ENCODE measurements around the gene FHL3.
A peak's percentile ranks its signal among the peaks of the same experiment; 100 is the strongest.

FHL3 gene

DNA sequence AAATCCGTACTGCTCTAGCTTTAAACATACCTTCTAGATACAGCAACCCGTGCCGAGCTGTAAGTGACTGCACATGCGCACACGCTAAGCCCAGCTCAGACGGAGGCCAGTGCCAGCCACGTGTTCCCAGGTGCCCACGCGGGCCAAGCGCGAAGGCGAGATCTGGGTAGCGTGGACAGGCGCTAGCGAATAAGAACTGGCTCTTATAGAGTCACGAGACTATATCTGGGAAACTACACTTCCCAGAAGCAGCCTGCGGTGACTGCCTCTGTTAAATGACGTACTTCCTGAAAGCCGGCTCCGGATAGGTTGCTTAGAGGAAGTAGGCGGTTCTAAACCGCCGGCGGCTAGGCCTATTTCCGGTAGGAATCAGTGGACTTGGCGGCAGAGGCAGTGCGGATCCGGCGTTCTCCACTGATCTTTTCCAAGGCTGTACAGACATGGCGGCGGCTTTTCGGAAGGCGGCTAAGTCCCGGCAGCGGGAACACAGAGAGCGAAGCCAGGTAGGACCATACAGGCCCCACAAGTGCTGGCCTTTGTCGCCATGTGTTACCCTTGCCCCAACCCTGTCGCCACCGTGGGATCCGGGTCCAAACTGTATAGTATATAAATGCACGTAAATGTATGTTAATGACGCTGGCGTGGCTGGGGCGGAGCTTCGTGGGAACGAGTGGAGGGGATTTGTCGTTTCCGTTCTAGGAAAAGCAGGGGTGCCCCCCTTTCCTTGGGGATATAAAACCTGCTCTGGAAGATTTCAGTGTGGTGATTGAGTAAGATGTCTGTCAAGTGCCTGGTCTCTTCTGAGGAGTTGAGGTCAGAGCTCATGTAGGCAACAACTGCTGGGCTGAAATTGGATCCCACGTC lies 7.3 kb upstream of the FHL3 start, which contains the start of gene UTP11:
TSS of gene UTP11 (plus strand) at position 372 of the 864 bp plus-strand sequence. CDS start at position 441, 69 bp downstream.
- DNase-seq: peak; percentile 86

DNA sequence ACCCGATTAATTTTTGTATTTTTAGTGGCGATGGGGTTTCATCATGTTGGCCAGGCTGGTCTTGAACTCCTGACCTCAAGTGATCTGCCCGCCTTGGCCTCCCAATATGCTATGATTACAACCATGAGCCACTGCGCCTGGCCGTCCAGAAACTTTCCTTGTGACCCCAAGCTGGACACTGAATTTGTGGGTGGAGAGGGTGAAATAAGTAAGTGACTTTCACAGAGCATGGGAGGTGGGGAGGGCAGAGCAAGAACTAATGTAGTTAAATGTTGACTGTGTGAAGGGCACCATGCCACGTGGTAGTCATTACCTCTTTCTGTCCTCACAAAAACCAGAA lies 4.5 kb upstream of the FHL3 start:
- DNase-seq: no peak

DNA sequence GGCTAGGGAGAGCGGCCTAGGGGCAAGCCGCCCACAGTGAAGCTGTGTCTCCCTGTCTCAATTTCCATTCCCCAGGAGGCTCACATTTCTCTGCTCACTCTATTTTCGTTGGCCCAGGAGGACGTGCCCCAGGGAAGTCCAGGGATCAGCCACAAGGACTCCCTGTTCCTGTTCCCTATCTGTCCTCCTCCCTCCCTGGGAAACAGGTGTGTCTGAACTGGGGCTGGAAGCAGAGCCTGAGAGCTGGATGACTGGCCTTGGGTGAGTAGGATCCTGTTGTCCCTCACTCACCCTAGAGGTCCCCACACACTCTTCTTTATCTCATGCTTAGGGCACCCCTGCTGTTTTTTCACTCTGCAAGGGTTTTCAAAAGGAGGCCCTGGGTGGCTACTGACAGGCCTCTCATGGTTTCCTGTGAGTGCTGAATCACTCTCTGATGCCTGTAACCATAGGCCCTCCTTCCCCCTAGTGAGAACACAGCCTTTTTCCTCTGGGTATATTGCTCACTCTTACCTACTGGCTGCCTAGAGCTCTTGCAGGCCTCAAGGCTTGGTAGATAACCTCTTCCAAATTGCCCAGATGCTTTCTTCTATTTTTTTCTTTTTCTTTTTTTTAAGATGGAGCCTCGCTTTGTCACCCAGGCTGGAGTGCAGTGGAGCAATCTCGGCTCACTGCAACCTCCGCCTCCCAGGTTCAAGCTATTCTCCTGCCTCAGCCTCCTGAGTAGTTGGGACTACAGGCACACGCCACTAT lies 4.0 kb upstream of the FHL3 start:
- no peak for DNase-seq

DNA sequence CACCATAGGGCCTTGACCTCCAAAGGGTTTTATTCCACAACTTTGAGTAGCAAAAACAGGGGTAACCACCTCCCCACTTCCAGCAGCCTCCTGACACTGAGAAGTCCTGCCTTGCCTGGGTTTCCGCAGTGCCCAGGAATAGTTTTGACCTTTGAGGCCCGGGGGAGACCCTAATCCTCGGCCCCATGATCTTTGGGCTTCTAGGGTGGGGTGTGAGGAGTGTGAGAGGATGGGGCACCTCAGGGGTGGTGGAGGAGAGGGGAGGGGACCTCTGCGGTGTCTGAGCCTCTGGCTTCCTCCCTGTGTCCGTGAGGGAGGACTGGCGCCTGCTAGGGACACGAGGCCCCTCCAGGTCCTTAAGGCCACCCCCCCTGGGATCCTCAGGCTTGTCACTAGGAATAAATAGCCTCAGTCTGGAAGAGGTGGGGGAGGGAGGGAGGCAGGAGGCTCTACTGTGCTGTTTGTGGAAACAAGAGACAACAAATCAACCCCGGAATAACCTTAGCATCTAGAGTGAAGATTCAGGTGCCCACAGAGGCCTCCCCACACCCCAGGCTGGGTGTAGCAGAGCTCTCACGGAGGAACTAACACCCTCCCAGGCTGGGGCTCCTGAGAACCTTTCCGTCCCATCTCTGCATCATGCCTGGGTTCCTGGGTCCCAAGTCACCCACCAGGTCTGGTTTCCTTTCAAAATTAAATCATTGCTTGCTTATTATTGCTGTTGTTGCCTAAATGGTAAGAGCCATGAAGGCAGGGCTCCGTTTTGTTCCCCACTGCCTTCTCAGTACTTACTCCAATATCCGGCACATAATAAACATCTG lies 904 bp upstream of the FHL3 start:
- no peak for DNase-seq

DNA sequence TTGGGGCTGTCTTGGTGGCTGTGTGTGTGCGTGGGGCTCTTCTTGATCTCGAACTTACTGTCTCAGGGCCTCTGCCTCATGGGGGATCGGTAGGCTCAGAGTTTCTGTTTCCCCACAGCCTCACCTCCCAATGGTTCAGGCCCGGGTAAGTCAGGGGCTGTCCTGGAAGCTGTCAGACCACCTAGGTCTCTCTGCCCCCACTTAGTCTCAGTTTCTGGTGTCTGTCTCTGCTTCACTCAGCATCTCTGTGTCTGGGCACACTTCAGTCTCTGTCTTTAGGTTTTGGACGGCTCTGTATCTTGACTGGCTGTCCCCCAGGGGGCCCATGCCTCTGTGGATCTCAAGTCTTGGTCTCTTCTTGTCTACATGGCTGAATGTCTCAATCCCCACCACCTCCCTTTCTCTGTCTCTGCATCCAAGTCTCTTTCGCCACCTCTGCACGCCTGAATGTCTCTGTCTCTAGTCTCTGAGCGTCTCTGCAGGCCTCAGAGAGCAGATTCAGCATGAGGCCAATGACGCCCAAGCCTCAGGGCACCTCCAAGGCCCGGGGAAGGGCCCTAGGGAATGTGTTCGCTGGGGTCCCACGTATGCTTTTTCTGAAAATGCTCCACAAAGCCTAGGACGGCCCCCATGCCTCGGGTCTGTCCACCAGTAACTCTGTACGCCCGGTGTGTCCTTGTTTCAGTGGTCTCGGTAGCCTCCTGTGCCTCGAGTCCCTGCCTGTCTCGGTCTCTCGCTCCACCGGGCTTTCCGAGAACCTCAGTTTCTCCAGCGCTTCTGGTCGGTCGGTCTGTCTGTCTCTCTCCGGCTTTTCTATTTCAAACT lies 818 bp downstream of the FHL3 start:
- DNase-seq: no peak

DNA sequence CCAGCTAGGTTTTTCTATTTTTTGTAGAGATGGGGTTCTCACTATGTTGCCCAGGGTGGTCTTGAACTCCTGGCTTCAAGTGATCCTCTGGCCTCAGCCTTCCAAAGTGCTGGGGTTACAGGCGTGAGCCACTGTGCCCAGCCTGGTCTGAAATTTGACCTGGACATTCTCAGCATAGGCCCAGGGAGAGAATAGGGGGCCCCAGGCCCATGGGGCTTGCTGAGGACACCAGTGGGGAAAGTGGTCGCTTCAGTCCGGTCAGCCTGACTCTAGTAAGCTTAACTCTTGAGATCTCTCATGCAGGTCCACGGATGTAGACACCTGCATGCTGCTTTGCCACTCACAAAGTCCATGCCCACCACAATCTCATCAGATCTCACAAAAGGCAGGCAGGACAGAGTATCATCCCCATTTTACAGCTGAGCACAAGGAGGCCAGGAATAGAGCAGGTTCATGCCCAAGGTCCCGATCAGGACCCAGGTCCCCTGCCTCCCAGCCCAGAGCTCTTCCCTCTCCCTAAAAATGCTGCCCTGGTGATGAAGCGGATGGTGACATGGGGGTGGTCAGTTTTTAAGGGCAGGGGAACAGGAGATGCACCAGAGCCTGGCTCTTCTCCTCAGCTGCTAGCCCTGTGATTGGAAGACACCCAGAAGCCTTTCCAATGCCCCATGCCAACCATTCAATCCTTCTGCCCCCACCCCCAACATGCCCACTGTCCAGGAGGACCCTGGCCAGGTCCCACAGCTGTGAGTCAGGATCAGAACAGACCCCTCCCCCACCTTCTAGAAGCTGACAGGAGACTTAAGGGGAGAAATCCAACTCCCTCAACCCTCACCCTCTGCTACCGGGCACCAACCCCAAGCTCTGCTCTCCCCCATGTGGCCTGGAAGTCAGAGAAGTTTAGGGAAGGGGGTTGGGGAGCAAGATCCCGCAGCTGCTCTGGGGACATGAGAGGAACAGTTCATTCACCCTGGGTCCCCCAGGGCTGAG lies 1.8 kb downstream of the FHL3 start:
- no peak for DNase-seq

DNA sequence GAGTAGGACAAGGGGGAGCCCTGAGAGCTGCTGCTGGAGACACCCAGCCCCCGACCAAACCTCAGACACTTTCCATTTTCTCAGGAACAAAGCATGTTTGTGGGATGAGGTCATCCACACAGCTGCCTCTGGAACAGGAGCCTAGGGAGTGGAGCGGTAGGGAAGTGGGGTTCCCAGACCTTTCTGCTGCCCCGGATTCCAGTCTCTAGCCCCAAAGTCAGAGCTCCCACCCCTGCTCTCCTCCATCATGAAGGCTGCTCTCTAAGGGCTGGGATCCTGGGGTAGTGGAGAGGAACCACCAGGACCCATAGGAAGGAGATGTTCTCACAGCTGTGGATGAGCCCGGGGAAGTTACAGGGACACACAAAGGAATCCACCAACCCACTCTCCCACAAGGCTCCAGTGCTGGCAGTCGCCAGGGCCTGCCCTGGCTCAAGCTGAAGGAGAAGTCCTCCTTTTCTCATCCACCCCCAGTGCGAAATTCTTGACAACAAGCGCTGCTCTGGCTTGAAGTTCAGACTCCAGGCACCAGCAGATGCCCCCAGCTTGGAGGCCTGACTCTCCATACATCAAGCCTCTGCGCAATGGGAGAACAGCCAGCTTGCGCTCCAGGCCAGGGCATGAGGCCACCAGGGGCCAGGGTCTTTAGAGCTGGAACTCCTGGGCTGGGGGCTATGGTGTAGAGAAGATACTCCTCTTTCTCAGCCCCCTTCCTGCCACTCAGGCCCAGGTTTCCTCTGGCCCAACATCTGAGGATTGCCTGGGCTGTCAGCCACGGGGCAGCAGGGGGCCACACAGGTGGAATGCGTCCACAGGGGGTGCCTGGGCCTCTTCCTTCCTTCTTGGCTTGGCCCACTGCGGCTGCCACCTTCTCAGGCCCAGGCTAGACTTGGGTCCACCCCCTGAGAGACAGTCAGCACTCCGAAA lies 4.5 kb downstream of the FHL3 start:
- DNase-seq: no peak

DNA sequence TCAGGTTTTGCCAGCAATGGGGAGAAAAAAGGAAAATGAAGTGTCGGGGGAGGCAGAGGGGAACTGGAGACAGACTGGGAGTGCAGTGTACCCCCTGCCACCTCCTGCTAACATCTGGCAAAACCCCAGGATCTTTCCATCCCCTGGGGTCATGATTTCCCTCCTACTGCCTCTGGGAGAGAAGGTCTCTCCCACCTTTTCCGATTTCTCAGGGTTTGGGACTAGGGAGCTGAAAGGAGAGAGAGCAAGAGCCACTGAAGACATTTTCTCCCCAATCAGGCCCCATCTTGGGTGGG lies 5.1 kb downstream of the FHL3 start:
- no peak for DNase-seq

DNA sequence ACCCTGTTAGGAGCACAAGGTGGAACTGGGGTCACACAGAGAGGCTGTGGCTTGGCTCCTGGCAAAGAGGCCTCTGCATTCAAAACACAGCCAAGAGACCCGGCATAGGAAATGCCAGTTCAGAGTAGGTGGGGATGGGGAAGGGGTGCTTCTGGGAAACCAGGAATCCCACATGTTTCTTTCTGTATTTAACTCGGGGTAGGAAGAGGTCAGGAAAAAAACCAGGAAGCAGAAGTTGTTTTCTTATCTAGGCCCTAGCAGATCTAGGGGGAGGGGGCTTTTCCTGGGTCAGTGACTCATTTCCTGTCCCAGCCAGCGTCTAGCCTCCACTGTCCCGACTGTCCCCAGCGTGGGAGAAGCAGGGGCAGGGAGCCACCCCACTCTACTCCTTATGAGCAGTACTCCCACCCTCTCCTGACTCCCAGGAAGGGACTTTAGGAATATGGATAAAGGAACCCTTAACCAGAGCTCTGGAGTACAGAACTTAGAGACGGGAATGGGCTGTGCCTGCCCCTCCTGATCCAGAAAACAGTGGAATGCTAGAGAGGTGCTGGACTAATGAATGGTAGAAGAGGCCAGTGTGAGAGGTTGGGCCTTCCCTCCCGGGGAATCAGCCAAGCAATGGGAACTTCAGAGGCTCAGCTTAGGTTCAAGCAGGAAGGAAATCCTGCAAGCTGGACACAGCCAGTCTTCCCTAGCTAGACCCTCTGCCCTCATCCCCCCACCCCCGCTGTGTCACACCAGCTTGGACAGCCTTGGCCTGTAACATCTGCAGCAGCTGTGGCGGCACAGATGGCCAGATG lies 5.7 kb downstream of the FHL3 start:
- DNase-seq: no peak

DNA sequence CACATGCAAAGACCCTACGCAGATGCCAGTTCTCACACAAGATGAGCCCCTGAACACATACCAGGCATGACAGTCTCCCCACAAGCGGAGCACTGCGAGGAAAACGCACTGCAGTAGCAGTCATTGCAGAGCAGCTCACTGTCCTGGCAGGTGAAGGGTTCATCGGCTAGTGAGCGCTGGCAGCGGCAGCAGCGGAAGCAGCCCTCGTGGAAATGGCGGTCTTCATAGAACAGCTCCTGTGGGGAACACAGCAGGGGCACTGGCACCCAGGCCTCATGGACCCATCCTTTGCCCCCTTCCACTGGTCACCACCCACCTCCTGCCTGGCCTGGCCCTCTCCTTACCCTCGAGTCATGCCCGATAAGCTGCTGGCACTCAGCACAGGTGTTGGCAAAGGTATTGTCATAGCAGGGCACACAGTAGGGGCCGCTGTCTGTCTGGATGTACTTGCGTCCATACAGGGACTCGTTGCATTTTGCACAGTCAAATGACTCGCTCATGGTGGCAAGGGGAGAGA lies 6.3 kb downstream of the FHL3 start:
- no peak for DNase-seq

DNA sequence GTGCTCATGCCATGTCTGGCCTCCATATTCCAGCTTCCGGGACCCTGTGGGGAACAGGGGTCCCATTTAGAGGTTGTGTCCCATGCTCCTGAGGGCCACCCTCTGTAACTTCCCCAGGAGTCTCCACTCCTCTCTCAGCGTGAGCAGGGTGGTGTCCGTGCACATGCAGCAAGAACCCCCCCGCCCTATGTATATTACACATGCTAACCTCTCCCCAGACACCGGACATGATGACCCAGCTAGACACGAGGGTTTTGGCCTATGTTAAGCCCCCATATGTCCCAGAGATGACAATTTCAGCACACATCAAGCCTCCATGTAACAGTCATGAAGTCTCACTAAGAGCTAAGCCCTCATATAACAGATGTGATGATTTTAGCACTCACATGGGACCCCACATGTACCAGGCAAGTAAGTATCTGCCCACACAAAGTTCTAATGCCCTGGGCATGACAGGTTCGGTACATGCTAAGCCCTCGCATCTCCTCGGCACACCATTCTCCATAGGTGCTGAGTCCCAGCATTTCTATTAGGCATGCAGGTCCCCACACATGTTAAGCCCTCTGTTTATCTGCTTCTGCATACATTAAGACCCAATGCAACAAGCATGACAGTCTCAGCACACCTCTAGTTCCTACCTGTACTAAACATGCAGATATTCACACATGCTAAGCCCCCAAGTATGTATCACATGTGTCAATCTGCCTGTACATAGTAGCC lies 7.1 kb downstream of the FHL3 start:
- DNase-seq: no peak

DNA sequence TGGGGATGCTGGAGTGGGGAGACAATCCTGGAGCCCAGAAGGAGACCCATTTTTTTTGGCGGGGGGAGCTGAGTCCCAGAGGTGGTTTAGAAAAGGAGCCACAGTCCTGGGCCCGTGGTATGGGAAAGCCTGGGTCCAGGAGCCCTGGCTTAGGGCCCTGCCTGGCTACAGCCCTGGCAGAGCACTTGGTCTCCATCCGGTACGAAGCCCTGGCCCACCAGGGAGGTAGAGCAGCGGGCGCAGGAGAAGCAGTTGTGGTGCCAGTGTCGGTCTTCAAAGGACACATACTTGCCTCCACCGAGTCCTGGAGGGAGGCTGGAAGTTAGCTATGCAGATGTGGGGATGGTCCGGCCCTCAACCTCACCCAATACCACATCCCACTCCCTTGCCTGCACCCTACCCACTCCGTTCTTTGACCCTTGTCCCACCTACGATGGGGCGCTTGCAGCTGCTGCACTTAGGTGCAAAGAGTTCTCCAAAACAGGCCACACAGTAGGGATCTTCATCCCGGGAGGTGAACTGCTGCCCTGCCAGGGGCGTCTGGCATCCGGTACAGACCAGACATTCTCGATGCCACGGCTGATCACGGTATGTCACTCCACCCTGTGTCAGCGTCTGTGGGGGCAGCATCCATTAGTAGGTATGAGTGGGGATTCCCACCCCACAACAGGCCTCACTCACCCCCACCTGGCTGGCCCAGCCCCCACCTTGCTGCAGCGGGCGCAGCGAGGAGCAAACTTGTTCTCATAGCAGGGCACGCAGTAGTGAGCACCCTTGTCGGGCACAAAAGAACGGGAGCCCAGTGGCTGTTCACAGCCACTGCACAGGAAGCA lies 7.8 kb downstream of the FHL3 start:
- DNase-seq: no peak

DNA sequence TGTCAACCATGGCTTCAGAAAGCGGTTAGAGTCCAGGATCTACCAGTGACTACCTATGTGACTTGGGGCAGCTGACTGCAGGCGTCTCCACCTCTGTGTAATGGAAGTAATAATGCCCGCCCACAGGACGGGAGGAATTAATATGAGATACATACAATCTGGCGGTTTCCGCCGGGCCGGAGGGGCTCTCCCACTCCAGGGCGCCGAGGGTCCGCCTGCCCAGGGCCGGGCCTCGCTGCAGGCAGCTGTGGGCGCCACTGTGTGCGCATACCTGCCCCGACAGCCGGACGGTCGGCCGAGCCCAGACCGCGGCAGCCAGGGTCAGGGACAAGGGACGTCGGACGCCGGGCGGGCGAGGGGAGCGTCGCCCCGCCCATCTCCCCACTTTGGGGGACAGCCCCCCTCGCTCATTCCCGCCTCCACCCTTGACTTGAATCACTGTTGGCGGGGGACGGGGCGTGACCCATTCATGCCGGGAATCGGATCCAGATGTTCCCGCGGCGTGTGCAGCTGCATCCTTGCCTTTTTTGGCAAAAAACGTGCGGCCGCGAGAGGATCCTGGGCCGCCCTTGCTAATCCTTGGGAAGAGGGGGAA lies 9.5 kb downstream of the FHL3 start:
- no peak for DNase-seq

DNA sequence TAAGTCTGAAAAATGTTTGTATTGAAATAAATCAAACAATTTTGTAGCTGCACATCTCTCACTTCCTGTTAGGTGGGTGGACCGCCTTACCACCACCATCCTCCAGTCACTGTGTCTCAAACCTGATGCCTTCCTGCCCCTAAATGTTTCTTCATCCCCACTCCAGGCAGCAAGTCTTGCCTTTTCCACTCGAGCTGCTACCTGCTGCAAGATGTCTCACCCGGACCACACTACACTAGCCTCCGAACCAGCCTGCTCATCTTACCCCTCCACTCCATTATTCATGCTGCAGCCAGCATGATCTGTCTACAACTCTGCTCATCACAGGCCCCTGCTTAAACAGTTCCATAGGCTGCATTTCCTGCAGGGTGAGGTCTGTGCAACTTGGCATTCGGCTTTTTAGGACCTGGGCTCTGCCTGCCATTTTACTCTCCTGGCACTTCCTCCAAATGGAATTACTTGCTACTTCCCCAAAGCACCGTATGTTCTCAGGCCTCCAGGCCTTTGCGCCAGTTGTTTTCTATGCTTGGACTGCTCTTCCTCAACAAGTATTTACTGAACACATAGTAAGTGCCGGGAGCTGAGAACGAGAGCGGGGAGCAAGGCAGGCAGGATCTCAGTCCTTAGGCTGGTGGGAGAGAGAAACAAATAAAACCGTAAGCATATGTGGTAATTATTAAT lies 10.3 kb downstream of the FHL3 start:
- no peak for DNase-seq

DNA sequence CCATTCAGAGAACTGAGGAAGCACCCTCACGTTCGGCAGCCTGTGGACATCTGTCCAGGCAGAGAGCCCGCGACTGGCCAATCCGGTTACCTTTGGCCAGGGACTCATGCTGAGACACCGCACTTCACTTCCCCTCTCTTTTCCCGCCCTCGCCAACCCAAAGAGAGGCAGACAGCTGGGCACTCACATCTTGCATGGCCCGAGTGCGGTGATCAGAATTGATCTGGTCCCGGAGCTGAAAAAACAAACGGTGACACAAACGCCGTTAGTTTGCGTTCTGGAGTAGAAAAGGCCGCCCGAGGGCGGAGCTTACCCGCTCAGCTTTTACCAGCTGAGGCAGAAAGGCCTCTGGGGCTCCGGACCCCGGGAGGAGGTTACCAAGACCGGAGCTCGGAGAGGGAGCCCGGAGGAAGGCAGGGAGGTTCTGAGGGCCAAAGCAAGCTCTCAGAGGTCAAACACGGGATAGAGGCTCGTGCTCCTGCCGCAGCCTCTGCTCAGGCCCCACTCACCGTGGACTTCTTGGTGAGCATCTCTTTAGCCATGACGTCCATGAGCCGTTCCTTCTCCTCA lies 15.9 kb downstream of the FHL3 start:
- DNase-seq: peak; percentile 61

DNA sequence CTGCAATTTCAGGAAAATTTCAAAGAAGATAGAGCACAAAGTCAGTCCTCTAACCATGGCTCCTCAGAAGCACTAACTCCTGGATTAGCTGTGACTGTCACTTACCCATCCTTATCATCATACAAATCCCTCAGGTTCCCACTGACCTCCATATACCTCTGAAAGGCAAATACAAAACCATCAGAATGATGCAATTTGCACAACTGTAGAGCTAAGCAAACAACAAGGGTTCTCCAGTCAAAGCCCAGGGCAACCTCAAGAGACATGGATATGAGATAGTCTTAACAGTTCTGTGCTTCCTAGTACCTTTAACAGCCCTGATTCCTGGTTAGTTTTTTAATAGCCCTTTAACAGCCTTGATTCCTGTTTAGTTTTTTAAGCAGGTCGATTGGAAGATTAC lies 17.6 kb downstream of the FHL3 start:
- no peak for DNase-seq
